ENCODE measurements around the gene MRPL36. TPM values are rescaled to one million over a fixed set of nuclear protein-coding genes. Genes with fewer than 3 reads are reported as not detected.

The MRPL36 gene
- total RNA-seq, 1 donor from 2014 or later: 50.1 TPM

DNA sequence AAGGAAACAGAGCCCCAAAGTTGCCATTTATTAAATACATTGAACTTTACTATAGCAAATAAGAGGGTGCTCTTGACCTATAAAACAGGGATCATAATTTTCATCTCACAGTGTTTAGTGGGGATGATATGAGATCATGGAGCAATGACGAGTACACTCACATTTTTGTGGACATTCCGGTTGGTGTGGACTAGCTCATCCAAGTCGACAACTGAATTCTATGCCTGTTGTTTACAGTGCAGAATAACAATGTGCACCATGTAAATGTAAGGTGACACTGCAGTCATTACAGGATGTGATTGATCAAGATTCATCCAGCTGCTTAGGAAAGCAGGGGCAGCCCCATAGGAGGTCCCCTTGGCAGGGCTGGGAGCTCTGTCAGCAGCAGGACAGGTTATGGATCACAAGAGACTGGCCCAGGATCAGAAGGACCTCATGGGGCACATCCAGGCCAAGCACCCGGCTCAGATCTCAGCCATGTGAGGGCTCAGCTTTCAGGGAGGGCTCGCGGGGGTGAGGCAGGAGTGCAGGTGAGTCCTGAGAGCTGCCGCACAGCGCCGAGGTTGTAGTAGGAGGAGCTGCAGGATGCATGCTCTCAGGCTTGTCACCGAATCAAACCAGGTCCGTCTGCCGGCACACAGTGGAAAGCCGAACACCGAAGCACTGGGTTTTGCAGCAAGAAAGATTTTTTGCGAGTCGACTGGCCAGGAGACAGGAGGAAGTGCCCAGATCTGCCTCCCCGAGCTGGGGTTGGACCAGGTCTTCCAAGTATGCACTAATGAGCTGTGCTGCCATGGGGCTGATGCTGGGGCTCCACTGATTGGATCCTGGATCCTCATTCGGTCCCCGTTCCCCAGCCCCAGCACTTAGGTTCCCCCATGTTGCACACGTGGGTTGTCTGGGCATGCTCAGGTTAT is 28.2 kb downstream of the MRPL36 start:
- TF ChIP-seq, protein P1, sequence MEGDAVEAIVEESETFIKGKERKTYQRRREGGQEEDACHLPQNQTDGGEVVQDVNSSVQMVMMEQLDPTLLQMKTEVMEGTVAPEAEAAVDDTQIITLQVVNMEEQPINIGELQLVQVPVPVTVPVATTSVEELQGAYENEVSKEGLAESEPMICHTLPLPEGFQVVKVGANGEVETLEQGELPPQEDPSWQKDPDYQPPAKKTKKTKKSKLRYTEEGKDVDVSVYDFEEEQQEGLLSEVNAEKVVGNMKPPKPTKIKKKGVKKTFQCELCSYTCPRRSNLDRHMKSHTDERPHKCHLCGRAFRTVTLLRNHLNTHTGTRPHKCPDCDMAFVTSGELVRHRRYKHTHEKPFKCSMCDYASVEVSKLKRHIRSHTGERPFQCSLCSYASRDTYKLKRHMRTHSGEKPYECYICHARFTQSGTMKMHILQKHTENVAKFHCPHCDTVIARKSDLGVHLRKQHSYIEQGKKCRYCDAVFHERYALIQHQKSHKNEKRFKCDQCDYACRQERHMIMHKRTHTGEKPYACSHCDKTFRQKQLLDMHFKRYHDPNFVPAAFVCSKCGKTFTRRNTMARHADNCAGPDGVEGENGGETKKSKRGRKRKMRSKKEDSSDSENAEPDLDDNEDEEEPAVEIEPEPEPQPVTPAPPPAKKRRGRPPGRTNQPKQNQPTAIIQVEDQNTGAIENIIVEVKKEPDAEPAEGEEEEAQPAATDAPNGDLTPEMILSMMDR (IDR thresholded peaks at IDR 0.05): no peak
- TF ChIP-seq POLR2AphosphoS5 (IDR thresholded peaks at IDR 0.05; ENCODE audit: insufficient read depth in 1 of 2, low read depth in 1 of 2) (no peak), POLR2A (IDR thresholded peaks at IDR 0.05) (no peak)
- Histone ChIP-seq H3K36me3 (no peaks in the 10 kb centered on the region), H3K4me1 (no peaks in the 10 kb centered on the region), H3K4me3 (no peak overlapping the region), H3K27me3 (no peaks in the 10 kb centered on the region), H3K27ac (no peak overlapping the region), H3K9me3 (no peaks in the 10 kb centered on the region)
- intact Hi-C loops (cut with DNase I): no loop called here
- DNase-seq (ENCODE audit: extremely low spot score in 2 of 2): no peak

DNA sequence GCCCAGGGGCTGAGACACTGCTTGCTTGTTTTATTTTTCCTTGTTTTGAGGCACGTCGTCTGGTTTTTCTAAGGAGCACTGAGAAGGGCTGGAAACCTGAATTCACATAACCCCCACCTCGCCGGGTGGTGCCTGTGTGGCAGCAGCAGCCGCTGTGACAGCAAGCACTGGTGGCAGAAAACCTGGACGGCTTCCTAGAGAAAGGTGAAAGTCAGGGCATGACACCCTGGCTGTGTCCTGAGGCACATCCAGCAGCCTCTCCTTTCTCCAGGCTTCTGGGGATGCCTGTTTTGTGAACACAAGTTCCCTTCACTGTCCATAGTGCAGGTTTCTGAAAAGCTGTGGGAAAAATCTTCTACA is 29.2 kb downstream of the MRPL36 start:
- DNase-seq (ENCODE audit: extremely low spot score in 2 of 2): no peak
- Histone ChIP-seq H3K9me3 (no peaks in the 10 kb centered on the region), H3K27ac (no peak overlapping the region), H3K4me1 (no peaks in the 10 kb centered on the region), H3K4me3 (no peak overlapping the region), H3K36me3 (no peaks in the 10 kb centered on the region), H3K27me3 (no peaks in the 10 kb centered on the region)
- intact Hi-C loops (cut with DNase I): no loop called here
- TF ChIP-seq POLR2A (IDR thresholded peaks at IDR 0.05): no peak
- TF ChIP-seq, protein P1 (IDR thresholded peaks at IDR 0.05): no peak
- no peak for TF ChIP-seq POLR2AphosphoS5 (IDR thresholded peaks at IDR 0.05; ENCODE audit: insufficient read depth in 1 of 2, low read depth in 1 of 2)

DNA sequence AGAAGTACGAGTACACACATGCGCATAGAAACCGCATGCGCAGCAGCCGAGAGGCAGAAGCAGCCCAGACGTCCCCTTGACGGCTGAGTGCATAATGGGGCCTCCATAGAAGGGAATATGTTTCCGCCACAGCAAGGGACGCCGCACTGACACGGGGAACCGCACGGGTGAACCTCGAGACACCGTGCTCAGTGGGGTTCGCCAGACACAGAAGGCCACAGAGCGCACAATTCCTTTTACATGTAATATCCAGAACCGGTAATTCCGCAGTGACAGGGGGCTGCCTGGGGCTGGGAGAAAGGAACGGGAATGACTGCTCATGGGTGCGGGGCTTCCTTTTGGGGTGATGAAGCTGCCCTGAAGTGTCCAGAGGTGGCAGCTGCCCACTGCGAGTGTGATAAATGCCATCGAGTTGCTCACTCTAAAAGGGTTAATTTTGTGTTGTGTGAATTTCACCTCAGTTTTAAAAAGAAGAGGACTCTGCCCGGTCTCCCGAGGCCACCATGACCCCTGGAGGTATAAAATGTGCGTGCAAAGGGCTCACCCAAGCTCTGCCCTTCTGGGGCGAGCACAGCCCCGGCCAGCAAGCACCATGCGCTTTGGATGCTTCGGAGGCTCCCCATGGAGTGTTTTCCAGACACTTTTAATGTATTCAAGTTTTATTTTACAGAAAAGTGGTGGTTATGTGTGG is 29.7 kb downstream of the MRPL36 start:
- no peak overlapping the region for H3K27ac ChIP-seq
- no peak overlapping the region for H3K4me3 ChIP-seq
- no peaks in the 10 kb centered on the region for H3K27me3 ChIP-seq
- intact Hi-C loops (cut with DNase I): no loop called here
- TF ChIP-seq POLR2A (IDR thresholded peaks at IDR 0.05) (no peak), POLR2AphosphoS5 (IDR thresholded peaks at IDR 0.05; ENCODE audit: insufficient read depth in 1 of 2, low read depth in 1 of 2) (no peak)
- TF ChIP-seq, protein P1 (IDR thresholded peaks at IDR 0.05): no peak
- H3K36me3 ChIP-seq: no peaks in the 10 kb centered on the region
- no peaks in the 10 kb centered on the region for H3K4me1 ChIP-seq
- no peaks in the 10 kb centered on the region for H3K9me3 ChIP-seq
- DNase-seq (ENCODE audit: extremely low spot score in 2 of 2): no peak

DNA sequence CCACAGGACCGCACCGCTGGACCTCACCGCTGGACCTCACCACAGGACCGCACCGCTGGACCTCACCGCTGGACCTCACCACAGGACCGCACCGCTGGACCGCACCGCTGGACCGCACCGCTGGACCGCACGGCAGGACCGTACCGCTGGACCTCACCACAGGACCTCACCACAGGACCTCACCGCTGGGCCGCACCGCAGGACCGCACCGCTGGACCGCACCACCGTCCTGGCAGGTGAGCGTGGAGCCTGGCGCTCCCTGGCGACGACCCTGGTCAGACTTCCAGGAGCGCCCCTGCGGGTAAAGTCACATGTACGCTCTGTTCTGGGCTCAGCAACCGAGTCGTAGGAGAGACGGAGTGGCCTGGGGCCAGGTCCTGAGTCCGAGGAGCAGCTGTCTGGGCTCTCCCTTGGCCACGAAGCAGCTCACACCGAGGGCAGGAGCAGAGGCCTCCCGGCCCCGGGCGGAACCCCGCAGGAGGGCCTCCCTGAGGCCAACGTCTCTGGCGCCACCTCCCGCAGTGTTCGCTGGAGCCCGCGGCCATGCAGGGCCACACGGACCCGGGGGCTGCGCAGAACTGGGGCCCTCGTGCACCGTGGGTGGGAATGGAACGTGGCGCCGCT is 30.5 kb downstream of the MRPL36 start:
- Histone ChIP-seq H3K27ac (no peak overlapping the region), H3K36me3 (no peaks in the 10 kb centered on the region), H3K9me3 (no peaks in the 10 kb centered on the region), H3K27me3 (no peaks in the 10 kb centered on the region), H3K4me3 (no peak overlapping the region), H3K4me1 (no peaks in the 10 kb centered on the region)
- no peak for DNase-seq (ENCODE audit: extremely low spot score in 2 of 2)
- TF ChIP-seq POLR2AphosphoS5 (IDR thresholded peaks at IDR 0.05; ENCODE audit: insufficient read depth in 1 of 2, low read depth in 1 of 2) (no peak), POLR2A (IDR thresholded peaks at IDR 0.05) (no peak)
- TF ChIP-seq, protein P1 (IDR thresholded peaks at IDR 0.05): no peak
- intact Hi-C loops (cut with DNase I): no loop called here
